HPDE6-E6E7 (cell line): ENCODE data around the gene ARSI.
A peak's percentile ranks its signal among the peaks of the same experiment; 100 is the strongest.

Source experiments
- DNase-seq: peaks from one replicate; pipeline ENCODE4 v3.0.0; 2011; ENCODE audit warnings: missing footprints; ENCODE audit errors: extremely low spot score

Gene ARSI

DNA sequence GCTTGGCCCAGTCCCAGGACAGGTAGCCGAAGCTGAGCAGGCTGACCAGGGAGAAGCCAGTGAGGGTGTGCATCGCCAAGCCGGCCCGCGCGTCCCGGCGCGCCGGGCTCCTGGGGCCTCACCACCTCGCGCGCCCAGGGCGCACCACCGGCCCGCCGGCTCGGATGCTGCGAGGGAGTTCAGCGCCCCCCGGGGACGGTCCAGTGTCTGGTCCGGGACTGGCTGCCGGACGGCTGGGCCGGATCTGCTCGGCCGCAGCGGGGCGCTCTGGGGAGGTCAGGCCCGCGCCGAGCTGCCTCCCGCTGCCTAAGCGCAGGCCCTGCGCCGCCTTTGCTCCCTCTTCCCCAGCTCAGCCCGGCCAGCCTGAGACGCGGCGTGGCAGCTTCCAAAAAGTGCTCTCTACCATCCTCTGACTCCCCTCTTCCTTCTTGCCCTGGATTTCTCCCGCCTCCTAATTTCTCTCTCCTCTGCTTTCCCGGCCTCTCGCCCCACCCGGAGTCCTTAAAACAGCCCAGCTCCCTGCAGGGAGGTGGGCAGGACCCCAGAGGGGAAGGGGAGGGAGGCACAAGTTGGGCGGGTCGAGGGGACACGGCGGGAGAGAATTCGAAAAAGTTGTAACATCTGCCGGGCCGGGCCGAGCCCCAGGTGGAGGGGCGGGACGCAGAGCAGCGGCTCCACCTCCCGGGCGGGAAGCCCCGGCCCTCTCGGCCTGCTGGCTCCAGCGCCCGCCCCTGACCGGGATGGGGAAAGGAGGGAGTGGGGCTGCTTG, at the start of gene ARSI:
ARSI (minus strand) TSS at position 605 of the 769 bp plus-strand sequence; CDS start at position 73, 532 bp downstream.
- DNase-seq, result no peak

DNA sequence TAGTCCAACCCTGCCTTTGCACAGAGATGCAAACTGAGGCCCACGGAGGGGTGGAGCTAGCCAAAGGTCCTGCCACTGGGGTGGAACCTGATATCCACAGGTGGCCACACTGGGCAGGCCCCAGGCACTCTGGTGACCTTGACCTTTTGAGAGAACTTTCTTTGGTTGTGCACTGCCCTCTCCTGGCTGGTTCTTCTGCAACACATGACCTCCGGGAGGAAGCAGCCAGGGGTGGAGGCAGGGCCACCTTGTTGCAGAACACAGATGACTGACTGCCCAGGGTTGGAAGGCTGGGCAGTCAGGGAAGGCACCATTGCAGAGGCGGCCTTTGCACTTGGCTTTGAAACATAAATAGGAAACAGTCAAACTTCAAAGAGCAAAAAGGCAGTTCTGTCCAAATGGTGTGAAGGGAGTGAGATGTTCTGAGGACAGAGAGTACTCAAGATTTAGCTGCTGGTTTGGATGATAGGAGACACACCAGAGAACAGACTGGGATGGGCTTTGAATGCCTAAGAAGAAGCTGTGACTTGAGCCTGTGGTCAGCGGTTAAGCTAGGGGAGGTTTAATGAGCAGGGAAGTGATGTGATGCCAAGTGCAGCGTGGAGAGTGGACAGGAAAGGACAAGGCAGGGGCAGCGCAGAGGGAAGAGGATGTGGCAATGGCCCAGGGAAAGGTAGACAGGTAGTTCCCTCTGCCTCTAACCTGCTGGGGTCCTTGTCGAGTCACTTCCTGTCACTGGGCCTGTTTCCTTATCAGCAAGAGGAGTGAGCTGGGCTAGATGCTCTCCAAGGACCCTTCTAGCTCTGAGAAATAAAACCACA, 48.0 kb upstream of the ARSI start:
- peak; percentile 81 for DNase-seq

DNA sequence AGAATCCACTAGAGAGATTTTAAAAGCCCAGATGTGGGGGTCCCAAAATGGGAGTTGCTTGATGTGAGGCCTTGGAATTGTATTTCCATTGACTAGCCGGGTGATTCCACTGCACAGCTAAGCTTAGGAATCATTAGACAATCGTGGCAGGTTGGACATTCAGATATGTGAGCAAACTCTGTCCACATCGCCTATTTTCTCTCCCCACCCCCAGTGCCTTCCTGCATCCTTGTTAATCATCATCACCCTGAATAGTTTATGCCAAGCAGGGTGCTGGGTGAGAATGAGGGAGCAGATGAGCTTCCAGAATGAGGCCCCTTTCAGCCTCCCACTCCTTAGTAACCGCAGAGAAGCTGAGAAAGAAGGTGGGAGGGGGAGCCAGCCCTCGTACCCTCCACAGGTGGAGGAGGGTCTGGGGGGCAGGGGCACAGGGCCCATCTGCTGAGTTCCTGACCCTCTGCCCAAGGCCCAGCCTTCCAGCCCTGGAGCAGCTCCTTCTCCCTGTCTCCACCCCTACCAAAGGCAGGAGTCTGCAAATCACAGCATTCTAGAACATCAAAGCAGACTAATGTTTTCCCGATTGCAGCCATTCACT, 47.1 kb upstream of the ARSI start:
- DNase-seq, result no peak

- no peak for DNase-seq
Measured at GRCh38 chr5:150347451-150347850, 44.7 kb upstream of the ARSI start.

DNA sequence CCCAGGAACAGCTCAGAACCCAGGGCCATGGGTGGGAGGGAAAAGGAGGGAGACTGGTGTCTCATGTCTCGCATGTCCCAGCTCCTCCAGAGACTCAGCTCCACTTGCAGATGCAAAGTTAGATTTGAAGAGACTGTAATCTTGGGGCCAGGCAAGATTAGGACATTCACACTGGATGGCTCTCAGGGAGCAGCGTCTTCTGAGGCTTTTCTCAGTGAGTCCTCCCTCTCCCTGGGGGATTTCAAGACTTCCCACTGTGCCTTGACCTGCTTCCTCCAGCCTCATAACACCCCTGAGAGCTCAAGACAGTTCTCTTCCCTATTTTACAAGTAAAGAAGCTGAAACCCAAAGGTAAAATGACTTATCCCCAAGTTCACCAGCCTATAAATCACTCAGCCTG, 44.3 kb upstream of the ARSI start:
- DNase-seq, result no peak

DNA sequence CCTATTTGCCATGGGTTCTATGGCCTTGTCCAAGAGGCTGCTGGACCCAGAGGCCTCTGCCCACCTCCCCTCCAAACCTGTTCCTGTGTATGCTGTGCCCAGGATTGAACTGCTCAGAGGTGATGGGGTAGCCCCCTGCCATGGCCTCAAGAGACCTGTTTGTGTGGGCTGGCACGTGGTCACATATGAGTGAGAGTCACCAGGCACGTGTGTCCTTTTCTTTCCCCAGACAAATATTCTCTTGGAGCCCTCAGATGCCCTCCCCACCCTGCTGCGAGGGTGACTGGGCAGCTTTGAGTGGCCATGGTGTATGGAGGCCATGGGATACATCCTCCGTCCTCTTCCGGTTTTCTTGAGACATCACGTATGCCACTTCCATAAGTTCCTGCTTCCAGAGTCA, 43.9 kb upstream of the ARSI start:
- no peak for DNase-seq

GRCh38 chr5:150345716-150346115, 43.0 kb upstream of the ARSI start:
- no peak for DNase-seq

DNA sequence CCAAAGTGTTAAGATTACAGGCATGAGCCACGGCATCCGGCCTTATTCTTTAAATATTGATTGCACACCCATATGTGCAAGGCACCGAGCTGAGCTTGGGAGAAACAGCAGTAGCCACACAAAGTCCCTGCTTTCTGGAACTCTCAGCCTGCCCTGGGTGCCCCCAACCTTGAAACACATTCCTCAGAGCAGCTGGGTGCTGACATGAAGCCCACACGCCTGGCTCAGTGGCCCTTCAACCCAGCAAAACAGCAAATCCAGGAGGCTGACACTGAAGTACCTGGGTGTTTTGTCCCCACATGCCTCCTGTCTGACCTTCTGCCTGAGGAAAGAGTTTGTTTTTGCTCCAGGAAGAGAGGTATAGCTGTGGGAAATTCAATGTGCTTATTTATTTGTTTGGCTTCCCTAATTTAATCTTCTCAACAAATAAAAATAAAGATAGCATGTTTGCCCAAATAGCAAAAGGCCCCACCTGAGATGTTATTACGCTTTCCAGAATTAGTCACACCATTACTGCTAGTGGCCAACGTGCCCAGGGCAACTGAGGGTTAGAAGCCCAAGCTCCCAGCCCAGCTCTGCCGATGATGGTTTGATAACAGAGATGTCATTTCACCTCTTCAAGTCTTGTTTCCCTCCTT, 41.4 kb upstream of the ARSI start:
- no peak for DNase-seq

GRCh38 chr5:150342583-150342982, 39.9 kb upstream of the ARSI start:
- no peak for DNase-seq

GRCh38 chr5:150341989-150342388, 39.3 kb upstream of the ARSI start:
- DNase-seq, result no peak

DNA sequence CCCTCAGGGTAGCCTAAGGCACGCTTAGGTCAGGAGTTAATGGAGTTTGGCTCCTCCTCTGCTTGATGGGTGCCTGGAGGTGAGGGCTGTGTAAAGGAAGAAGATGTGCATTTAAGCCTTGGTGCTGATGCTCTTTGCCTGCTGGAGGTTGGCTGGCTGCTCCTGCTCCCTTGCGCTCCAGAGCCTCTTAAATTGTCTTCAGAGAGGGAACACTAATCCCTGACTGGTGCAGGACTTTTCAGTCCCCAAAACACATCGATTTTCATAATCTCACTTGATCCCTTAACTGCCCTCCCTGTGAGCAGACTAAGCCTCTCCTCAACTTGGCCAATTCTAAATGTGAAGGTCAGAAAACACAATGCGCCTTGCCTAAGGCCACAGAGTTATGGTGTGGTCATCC, 38.6 kb upstream of the ARSI start:
- DNase-seq, result no peak

GRCh38 chr5:150340614-150341255, 38.0 kb upstream of the ARSI start:
- DNase-seq, result no peak

DNA sequence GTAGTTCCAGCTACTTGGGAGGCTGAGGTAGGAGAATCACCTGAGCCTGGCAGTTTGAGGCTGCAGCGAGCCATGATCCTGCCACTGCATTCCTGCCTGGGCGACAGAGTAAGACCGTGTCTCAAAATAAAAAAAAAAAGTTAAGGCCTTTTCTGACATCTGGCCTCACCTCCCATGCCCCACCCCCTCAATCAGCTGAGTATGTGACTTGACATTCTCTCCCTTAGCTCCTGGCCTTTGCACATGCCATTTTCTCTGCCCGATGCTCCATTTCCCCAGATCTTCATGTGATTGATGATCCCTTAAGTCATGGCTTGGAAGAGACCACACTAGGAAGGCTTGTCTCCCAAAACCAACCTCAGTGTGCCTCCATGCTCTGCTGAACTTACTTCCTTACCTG, 37.1 kb upstream of the ARSI start:
- DNase-seq, result no peak

GRCh38 chr5:150339165-150339564, 36.5 kb upstream of the ARSI start:
- no peak for DNase-seq

DNA sequence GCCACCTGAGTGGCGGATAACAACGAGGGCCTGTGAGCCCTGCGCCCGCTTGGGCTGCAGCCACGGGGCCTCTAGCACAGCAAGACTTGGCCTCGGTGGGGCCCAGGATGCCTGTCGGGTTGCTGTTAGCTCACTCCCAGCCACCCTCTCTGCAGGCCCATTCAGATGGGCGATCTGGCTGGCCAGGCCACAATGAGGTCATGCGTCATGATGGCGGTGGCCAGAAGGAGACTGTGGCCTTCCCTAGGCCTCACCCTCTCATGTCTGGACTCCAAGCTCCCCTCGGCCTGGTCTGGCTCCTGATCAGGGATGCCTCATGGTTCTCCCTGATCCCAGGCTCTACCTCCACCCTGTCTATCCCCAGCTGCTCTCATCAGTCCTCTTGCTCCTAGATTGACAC, 35.8 kb upstream of the ARSI start:
- DNase-seq, result no peak

DNA sequence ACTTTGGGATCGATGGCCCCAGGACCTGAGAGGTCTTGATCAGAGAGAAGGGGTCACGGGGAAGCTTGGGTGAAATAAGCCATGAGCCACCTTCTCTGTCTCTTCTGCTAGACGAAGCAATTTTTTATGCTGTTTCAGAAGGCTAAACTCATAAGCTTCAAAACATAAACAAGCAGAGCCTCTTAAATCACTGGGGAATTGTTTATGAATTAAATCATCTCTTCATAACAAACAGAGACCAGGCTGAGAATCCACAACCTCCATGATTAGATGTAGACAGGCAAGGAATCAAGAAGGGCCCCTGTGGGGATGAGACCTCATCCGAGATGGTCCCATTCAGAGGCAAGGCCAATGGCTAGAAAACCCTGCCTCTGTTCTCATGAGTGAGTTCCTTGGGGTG, 33.1 kb upstream of the ARSI start:
- no peak for DNase-seq

- no peak for DNase-seq
Measured at GRCh38 chr5:150333400-150333799, 30.7 kb upstream of the ARSI start.

DNA sequence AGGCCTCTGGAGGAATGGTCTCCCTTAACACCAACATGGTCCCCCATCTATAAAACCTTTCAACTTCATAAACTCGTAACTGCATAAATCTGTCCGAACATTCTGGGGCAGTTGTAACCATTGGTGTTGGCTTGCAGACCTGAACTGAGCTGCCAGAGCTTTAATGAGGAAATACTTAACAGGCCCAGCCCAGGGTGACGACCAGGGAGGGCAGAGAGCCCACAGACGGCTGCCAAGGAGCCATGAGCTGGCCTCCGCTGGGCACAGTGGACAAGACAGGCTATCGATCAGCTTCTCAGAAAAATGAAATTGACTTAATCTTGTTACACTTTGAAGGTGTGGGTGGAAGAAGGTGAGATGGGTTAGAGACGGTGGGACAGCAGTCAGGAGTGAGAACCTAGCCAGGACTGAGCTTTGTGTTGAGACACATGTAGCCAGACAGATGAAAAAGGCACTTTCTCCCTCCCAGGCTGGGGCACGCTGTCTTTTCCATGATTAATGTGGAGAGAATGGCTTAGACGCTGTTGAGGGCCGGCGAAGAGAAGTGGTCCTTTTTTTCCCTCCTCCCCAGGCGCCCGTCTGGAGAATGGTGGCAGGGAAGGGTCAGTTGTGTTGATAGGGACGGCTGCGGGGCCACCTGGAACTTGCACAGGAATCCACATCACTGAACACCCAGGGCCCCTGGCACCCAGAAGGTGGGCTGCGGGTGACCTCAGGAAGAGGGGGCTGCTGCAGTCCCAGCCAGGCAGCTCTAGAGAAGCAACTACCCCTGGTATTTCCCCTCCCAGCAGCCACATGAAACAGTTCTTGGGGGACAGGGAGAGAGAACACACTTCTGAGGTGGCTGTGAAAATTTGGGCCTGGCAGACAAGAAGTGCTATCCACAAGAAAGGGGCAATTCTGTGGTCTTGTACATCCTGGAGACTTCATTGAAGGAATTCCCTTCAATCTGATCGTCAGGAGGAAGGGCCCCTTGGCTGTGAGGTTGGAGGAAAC, 27.5 kb upstream of the ARSI start:
- DNase-seq, result no peak

GRCh38 chr5:150329038-150329437, 26.3 kb upstream of the ARSI start:
- DNase-seq, result no peak

DNA sequence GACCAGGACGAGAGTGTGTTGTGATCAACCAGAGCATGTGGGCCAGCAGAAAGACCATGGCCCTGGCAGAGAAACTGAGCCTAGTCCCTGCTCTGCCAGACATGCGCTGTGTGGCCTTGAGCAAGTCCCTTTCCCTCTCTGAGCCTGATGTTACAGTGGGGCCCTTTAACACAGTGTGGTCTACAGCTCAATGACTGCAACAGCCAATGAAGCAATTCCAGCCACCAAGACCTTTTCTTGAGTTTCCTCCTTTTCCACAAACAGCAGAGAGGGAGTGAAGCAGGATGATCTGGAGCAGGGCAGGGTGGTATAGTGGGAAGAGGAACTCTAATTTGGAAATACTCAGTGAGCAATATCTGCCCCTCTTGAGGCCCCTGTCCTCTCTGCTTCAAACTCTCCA, 25.8 kb upstream of the ARSI start:
- no peak for DNase-seq

- DNase-seq, result no peak
Measured at GRCh38 chr5:150327139-150327538, 24.4 kb upstream of the ARSI start.
